ENCODE data around the gene QKI. TPM values are rescaled to one million over a fixed set of nuclear protein-coding genes. Genes with fewer than 3 reads are reported as not detected.
A peak's percentile ranks its signal among the peaks of the same experiment; 100 is the strongest.
"Not testable (repeated sequence)": the region's sequence is repeated elsewhere in the genome, so short reads cannot be mapped to it uniquely, and the experiment has no call there.

Gene QKI
- 100 to 1,000 TPM in 4 of 5 donors, 10 to 100 TPM in 1; 80.1 to 162 (median 158) TPM for polyA plus RNA-seq (ENCODE audit: insufficient read depth in 1 of 5, insufficient read length in 5 of 5, low replicate concordance in 1 of 5)
- long read RNA-seq, donor 1, full-length matches to known transcripts: 47 of 116 reads
- long read RNA-seq, donor 1, partial matches to known transcripts: 69 of 116 reads
- long read RNA-seq, donor 1, other reads (novel, unspliced or antisense): 0 of 116 reads
- long read RNA-seq, donor 2, full-length matches to known transcripts: 16 of 16 reads
- long read RNA-seq, donor 2, partial matches to known transcripts: 0 of 16 reads
- long read RNA-seq, donor 2, other reads (novel, unspliced or antisense): 0 of 16 reads
- long read RNA-seq, donor 3, full-length matches to known transcripts: 29 of 29 reads
- long read RNA-seq, donor 3, partial matches to known transcripts: 0 of 29 reads
- long read RNA-seq, donor 3, other reads (novel, unspliced or antisense): 0 of 29 reads
- long read RNA-seq, donor 4, full-length matches to known transcripts: 20 of 26 reads
- long read RNA-seq, donor 4, partial matches to known transcripts: 6 of 26 reads
- long read RNA-seq, donor 4, other reads (novel, unspliced or antisense): 0 of 26 reads
- long read RNA-seq, donor 5, full-length matches to known transcripts: 40 of 59 reads
- long read RNA-seq, donor 5, partial matches to known transcripts: 19 of 59 reads
- long read RNA-seq, donor 5, other reads (novel, unspliced or antisense): 0 of 59 reads
- long read RNA-seq, donor 6, full-length matches to known transcripts: 33 of 41 reads
- long read RNA-seq, donor 6, partial matches to known transcripts: 8 of 41 reads
- long read RNA-seq, donor 6, other reads (novel, unspliced or antisense): 0 of 41 reads
- long read RNA-seq, donor 7, full-length matches to known transcripts: 32 of 32 reads
- long read RNA-seq, donor 7, partial matches to known transcripts: 0 of 32 reads
- long read RNA-seq, donor 7, other reads (novel, unspliced or antisense): 0 of 32 reads
- long read RNA-seq, donor 8, full-length matches to known transcripts: 9 of 9 reads
- long read RNA-seq, donor 8, partial matches to known transcripts: 0 of 9 reads
- long read RNA-seq, donor 8, other reads (novel, unspliced or antisense): 0 of 9 reads

DNA sequence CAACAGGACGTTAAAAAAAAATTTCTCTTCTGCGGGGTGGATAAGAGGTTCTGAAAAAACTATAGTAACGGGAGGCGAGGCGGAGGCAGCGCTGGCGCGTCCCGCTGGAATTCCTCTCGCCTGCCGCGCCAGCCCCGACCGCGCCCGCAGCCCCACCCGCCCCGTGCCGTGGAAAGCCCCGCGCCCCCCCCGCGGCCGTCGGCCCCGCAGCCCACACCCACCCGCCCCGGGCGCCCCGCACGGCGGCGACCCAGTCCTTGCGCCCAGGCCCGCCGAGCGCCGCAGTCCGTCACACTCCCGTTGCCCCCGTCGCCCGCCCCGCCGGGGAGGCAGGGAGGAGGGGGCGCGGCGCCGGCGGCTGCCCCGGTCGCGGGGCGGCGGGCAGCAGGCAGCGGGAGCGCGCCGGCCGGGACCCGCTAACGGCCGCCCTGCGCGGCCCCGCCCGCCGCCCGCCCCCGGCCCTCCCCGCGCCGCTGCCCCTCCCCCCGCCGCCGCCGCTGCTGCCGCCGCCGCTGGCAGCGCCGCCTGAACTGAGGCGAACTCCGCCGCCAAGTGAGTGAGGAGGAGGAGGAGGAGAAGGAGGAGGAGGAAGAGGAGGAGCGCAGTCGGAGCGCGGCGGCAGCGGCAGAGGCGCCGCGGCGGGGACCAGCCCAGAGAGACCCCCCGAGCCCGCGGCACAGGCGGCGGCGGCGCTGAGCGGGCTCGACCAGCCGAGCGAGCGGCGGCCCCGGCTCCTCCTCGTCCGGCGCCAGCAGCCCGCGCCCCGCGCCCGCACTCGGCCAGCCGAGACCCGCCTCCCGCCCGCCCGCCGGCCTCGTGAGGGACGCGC is at the start of gene QKI:
QKI (plus strand) TSS at position 602 of the 829 bp plus-strand sequence. CDS start 476 bp downstream, outside the sequence.
- DNase-seq: peak; percentile 80 to 81

DNA sequence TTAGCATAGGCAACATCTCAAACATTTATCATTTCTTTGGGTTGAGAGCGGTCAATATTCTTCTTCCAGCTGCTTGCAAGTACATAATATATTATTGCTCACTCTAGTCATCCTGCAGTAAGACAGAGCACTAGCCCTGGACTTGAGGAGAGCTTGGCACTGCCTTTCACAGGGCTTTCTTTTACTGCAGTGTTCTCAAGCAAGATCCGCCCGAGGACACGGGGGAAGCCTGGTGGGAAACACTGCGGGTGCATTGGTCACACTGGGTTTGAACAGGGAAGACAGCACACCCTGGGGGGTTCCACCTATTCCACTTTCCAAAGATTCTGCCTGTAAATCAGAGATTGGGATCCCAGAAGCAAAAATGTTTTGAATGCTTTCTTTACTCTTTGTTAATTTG is 48.2 kb upstream of the QKI start:
- no peak for DNase-seq

DNA sequence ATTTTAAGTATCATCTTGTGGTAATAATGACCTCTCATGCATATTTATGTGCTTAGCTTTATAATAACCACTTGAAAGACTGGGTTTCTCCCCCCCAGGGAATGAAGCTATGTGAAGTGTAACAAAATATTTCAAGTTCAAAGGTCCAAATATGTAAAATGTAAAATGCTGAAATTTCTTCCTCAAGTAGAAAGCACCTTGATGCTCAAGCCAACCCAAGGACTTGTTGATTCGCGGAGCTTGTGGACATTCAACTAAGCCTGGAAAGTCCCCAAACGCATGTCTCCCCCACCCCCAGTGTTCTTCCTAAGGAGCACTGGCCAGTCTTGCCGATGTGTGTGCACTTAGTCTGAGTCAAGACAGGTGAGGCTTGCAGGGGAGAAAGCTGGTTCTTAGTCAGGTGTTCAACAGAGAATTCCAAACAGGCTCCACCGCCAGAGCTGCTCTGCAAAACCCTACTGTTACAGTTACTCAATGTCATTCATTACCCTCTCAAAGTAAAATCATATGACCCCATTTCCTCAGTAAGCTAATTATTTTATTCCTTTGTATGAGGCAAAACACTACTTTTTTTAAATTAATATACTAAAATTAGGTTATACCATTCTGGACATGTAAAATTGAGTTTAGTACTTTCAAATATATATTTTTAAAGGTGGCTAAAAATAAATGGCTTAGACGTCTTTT is 46.9 kb upstream of the QKI start:
- peak; percentile 49 to 60 for DNase-seq

- no peak for DNase-seq
Measured at GRCh38 chr6:163369141-163369540, 45.4 kb upstream of the QKI start.

DNA sequence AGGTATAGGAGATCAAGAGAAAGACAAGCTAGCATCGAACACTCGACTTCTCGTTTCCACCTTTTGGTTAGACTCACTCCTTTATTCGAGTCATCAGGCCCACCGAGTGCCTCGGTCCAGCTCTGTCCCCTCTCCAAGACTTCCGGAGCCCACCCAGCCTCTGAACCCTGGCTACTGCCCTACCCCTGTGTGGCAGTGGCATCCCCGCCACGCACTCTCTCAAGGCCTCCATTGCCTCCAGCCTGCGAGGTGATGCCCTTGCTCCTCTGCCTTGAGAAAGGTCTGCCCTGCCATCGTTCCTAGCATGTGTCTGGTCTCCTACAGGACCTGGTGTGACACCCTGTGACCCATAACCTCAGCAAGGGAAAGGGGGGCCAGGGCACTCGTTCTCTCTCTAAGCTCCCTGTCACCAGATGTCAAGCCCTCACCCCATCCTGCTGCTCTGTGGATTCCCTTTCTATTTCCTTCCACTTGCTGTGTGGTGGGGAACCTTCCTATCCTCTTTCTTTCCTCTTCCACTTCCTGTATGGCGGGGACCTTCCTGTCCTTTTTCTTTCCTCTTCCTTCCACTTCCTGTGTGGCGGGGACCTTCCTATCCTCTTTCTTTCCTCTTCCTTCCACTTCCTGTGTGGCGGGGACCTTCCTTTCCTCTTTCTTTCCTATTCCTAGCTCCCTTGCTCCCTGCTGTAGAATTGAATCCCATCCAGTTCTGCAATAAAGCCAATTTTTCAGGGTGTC is 44.7 kb upstream of the QKI start:
- DNase-seq: no peak

DNA sequence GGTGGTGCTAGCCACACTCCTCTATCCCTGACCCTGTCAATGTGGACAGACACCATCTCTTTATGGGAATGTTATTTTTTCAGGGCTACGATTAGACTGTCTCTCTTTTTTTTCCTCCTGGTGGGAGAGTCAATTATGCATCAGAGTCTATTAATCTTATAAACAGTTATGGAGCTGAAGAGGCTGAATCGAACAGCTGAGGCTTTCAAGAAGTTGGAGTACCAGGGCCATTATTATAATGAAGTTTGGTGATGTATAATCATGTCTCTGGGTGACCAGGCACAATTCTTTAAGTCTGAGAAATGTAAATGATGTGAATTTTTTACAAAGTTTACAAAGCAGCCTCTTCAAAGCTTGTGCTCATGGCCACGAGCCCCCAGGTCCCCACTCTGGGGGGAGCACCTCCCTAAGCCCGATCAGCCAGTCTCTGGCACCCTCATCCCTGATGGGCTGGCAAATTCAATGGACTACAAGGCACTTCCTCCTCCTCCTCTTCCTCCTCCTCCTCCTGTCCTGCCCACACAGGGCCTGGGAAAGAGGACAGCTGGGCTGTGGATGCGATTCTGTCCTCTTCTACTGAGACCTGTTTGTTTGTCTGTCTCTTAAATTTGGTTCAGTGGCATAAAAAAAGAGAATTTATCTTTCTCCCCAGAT is 43.9 kb upstream of the QKI start:
- DNase-seq: no peak

GRCh38 chr6:163371129-163371528 is 43.4 kb upstream of the QKI start:
- DNase-seq: no peak

GRCh38 chr6:163373240-163373639 is 41.3 kb upstream of the QKI start:
- no peak for DNase-seq

DNA sequence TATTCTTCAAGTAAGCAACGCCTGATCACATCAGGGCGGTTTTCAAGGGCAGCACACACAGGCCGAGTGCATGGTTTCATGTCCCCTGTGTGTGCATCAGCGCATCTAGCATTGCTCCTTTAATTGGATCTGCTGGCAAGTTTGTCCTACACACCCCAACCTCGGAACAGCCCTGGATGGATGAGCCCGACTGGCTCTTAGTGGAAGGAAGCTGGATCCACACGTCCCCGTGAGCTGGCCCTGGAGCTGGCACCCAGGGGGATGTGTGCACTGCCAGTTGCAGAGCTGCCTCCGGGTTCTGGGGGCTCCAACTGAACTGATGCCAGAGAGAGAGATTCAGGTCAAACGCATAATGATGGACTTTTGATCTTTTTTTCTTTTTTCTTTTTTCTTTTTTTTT is 39.2 kb upstream of the QKI start:
- no peak for DNase-seq

- no peak for DNase-seq
Measured at GRCh38 chr6:163376187-163376586, 38.3 kb upstream of the QKI start.

DNA sequence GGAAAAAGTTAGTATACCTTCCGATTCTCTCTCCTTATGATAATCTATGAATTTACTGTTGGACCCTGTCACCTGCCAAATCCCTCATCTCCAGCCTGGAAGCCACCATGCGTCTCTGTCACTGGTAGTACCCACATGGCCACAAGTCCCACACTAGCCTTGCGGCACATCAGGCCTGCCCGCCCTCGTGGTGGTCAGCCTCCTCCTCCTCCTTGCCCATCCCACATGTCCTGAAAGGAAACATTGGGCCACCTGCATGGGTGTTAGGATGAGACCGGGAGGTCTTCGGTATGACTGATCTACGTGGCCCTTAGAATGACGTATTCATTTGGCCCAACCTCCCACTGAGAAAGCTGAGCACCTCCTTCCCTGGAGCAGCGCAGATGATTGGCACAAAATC is 37.0 kb upstream of the QKI start:
- no peak for DNase-seq

GRCh38 chr6:163380216-163380615 is 34.3 kb upstream of the QKI start:
- DNase-seq: no peak

DNA sequence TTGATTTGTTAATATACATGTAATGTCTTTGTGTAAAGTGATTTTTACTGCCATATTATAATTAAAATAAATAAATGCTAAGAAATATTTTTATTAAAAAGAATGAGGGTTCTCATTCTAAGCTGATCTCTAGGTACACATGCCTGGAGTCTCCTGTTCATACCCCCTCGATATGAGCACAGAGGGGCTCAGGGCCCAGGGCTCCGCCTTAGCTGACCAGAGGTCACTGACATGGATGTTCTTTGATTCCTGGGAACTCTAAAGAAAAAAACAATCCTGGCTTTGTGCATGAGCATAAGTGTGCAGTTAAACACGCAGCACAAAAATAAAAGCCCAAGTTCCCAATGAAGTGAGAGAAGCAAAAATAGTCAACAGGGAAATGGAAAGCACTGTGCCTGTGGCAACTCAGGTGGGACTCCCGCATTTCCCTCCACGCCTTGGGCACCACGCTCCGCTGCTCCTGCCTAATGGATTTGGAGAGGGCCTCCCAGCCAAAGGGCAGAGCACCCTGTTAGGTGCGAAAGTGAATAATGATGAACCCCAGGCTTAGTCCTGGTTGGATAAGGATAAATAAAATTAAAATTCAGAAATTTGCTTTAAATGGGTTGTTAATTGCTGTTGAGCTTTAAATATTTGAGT is 33.3 kb upstream of the QKI start:
- no peak for DNase-seq

DNA sequence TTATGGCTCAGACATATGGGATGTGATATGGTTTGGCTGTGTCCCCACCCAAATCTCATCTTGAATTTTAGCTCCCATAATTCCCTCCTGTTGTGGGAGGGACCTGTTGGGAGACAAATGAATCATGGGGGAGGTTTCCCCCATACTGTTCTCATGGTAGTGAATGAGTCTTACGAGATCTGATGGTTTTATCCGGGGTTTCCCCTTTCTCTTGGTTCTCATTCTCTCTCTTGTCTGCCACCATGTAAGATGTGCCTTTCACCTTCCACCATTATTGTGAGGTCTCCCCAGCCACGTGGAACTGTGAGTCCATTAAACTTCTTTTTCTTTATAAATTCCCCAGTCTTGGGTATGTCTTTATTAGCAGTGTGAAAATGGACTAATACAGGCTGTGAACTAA is 31.1 kb upstream of the QKI start:
- not testable (repeated sequence) for DNase-seq

- no peak for DNase-seq
Measured at GRCh38 chr6:163383912-163384311, 30.6 kb upstream of the QKI start.

DNA sequence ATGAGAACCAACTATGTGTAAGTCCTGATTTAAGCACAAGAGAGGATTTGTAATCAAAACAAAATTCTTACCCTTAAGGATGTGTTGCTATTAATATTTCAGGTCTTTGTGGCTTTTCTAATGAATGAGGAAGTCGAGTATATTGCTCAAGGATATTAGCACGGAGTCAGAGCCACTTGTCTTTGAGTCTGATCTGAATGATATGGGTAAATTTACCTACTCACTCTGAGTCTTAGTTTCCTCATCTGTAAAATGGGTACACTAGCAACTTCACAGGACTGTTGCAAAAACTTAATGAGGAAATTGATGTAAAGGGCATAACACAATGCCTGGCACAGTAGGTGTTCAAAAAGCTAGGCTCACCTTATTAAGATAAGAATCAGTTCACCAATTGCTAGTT is 30.0 kb upstream of the QKI start:
- no peak for DNase-seq

DNA sequence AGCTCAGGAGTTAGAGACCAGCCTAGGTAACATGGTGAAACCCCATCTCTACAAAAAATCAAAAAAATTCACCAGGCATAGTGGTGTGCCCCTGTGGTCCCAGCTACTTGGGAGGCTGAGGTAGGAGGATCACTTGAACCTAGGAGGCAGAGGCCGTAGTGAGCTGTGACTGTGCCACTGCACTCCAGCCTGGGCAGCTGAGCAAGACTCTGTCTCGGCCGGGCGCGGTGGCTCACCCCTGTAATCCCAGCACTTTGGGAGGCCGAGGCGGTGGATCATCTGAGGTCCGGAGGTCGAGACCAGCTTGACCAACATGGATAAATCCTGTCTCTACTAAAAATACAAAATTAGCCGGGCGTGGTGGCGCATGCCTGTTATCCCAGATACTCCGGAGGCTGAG is 29.0 kb upstream of the QKI start:
- not testable (repeated sequence) for DNase-seq

DNA sequence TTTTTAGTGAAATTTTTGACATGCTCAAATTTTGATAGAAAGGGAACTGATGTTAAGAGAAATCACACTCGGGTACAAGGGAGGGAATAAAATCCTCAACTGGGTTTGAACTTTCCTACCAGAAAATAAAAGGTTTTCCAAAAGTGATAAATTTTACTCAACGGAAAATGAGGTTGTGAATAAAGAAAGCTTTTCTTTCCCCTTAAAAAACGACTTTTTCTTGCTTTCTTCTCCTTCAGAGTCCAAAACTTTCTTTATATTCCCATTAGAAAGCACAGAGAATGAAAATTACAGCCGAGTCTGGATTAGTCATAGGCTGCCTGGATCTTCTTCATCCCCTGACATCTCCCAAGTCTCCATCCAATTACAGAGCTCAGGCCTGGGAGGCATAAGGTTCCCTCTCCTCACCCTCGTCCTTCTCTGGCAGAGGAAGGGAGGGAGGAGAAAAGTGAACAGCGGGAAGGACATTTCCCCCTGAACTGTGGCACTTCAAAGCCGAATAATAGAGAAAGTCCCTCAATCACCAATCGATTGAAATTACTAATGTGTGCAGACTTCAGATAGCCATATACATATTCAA is 28.1 kb upstream of the QKI start:
- DNase-seq: no peak

DNA sequence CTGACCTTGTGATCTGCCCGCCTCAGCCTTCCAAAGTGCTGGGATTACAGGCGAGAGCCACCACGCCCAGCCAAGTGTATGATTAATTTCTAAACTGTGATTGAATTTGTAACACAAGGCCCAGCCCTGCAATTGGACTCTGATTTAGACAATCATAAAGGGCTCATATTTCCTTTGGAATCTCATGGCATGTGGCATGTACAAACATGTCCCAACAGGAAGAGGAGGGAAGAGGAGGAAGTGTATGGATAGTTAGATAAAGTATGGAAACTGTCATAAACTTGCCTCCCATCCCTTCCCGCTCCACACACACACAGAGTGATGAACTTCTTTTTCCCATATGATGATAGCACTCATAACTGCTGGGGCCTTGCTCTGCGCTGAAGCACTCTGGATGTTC is 27.2 kb upstream of the QKI start:
- no peak for DNase-seq

Measured in right lung (tissue), 10 donors.